Panc1 (cell line): Measurements from ENCODE around the gene LIN28B.

ENCODE experiments used
- CTCF ChIP-seq: fragments of 450-650 bp; IDR thresholded peaks from 2 replicates; pipeline ENCODE4 v1.5.1; 2017; ENCODE audit warnings: mild to moderate bottlenecking
- POLR2AphosphoS5 ChIP-seq: IDR thresholded peaks from 2 replicates; pipeline ENCODE4 v1.6.1; 2012; ENCODE audit warnings: mild to moderate bottlenecking, low read depth, low read length, moderate library complexity
- SIN3A ChIP-seq: IDR thresholded peaks from 2 replicates; pipeline ENCODE4 v1.6.1; 2012; ENCODE audit warnings: low read depth, mild to moderate bottlenecking, low read length, moderate library complexity, borderline replicate concordance; ENCODE audit not compliant: insufficient read depth
- TCF7L2 ChIP-seq: IDR thresholded peaks from 2 replicates; pipeline ENCODE4 v1.6.1; 2011; ENCODE audit warnings: mild to moderate bottlenecking, low read depth, low read length, inconsistent platforms
- TF ChIP-seq, protein P1 (sequence below), 2 experiments: IDR thresholded peaks; 2 replicates each; pipeline ENCODE4 v1.6.1; 2011 to 2012; ENCODE audit warnings: low read depth in 2 of 2, control low read depth in 1 of 2, low read length in 1 of 2, mild to moderate bottlenecking in 1 of 2, moderate library complexity in 1 of 2; ENCODE audit not compliant: insufficient read depth in 1 of 2

DNA sequence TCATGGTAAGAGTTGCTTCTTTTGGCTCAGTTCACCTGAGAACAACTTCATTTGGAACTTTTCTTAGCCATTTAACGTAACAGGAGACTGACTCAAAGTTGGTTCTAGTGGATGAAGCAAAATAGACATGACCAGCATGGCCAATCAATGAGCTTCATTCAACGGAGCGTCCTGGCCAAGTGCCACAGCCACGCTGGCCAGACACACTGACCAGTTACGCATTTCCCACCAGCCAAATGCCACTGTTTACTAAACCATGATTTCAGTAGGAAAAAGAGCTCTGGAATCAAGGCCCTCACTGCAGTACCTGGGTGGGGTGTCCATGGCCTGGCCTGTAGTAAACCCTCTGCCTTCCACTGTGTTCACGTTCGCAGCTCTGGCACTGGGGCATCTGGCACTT is 142.5 kb downstream of the LIN28B start:
- TF ChIP-seq POLR2AphosphoS5 (no peak), CTCF (no peak), SIN3A (no peak), TCF7L2 (no peak)
- TF ChIP-seq, protein P1, sequence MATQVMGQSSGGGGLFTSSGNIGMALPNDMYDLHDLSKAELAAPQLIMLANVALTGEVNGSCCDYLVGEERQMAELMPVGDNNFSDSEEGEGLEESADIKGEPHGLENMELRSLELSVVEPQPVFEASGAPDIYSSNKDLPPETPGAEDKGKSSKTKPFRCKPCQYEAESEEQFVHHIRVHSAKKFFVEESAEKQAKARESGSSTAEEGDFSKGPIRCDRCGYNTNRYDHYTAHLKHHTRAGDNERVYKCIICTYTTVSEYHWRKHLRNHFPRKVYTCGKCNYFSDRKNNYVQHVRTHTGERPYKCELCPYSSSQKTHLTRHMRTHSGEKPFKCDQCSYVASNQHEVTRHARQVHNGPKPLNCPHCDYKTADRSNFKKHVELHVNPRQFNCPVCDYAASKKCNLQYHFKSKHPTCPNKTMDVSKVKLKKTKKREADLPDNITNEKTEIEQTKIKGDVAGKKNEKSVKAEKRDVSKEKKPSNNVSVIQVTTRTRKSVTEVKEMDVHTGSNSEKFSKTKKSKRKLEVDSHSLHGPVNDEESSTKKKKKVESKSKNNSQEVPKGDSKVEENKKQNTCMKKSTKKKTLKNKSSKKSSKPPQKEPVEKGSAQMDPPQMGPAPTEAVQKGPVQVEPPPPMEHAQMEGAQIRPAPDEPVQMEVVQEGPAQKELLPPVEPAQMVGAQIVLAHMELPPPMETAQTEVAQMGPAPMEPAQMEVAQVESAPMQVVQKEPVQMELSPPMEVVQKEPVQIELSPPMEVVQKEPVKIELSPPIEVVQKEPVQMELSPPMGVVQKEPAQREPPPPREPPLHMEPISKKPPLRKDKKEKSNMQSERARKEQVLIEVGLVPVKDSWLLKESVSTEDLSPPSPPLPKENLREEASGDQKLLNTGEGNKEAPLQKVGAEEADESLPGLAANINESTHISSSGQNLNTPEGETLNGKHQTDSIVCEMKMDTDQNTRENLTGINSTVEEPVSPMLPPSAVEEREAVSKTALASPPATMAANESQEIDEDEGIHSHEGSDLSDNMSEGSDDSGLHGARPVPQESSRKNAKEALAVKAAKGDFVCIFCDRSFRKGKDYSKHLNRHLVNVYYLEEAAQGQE (IDR thresholded peaks at IDR 0.05; ENCODE audit: insufficient read depth in 1 of 2, low read depth in 2 of 2, low read length in 1 of 2): no peak
